Measurements from ENCODE around the gene P2RX3. TPM values are rescaled to one million over a fixed set of nuclear protein-coding genes. Genes with fewer than 3 reads are reported as not detected.

P2RX3 gene
- total RNA-seq, 1 experiment from 2014 or later, result 0.15 TPM

DNA sequence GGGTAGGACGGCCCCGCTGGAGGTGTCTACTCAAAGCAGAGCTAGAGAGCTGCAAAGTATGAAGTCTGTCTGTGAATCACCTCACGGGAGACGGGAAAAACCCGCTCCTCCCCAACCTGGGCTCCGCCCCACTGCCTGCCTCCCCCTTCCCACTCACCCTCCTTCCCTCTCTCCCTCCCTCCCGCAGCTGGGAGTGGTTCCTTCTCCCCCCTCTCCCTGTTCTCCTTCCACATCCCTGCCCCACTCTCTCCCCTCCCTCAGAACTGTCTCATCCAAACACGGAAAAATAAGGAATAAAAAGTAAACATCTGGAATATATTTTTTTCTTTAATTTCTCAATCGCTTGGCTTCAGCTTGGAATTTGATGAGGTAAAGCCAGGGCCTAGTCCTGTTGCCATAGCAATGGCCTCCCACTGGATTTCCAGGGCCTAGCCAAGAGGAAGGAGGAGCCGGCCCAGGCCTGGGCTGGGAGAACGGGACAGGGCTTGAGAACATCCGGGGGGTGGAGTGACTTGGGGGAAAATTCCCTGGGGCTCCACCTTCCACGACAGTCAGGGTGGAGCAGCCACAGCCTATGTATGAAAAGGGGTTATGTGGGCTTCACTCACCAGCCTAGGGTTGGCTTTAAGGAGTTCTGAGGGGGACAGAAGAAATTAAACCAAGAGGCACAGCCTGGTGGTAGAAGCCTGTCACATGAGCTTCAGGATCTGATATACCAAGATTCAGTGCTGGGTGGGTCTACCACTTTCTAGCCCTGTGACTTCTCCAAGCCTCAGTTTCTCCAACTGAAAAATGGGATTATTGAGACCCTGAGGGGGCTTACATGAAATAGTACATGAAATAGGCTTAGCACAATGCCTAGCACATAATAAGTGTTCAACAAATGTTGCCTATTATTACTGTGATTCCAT lies 15.6 kb upstream of the P2RX3 start:
- Histone ChIP-seq H3K4me2 (ENCODE audit: insufficient read depth, insufficient read length, low read length) (peak overlapping the region; percentile 57), H2BK20ac (ENCODE audit: low read depth, low read length, poor library complexity, severe bottlenecking) (no peak overlapping the region)

More for the DNA sequence above, 15.6 kb upstream of the P2RX3 start:
- H2BK12ac ChIP-seq (ENCODE audit: insufficient read length, low read depth, low read length), result no peak overlapping the region
- no peak overlapping the region for H3K14ac ChIP-seq (ENCODE audit: insufficient read depth, low read length)
- H3K27me3 Mint-ChIP-seq (ENCODE audit: low read depth), result peaks cover 1% of the 10 kb centered on the region; the same call in 1 of the 2 replicates
- H3K79me2 ChIP-seq (ENCODE audit: insufficient read depth, low read length), result peaks cover 11% of the 10 kb centered on the region
- no peaks in the 10 kb centered on the region for H4K20me1 ChIP-seq (ENCODE audit: control insufficient read depth, insufficient read depth, insufficient read length)
- no peaks in the 10 kb centered on the region for H3K9me3 ChIP-seq (ENCODE audit: control insufficient read depth, low read depth, low read length)
- no peak overlapping the region for H3T11ph ChIP-seq (ENCODE audit: low read length)
- H3K4me1 Mint-ChIP-seq, result peaks cover 45 to 46% of the 10 kb centered on the region in 2 experiments
- H3K23ac ChIP-seq (ENCODE audit: insufficient read length, low read depth, low read length), result no peak overlapping the region
- peaks cover 13% of the 10 kb centered on the region; the same call in 1 of the 2 replicates for H3K4me1 ChIP-seq (ENCODE audit: insufficient read depth, low read length)
- WGBS (ENCODE audit: extremely low coverage, insufficient read length, low lambda C conversion rate), result no CpG with 5 or more reads among the region's 13 CpGs
- H3K18ac ChIP-seq (ENCODE audit: insufficient read length, low read depth, low read length), result peak overlapping the region; percentile 21
- H3K9me3 Mint-ChIP-seq, result no peaks in the 10 kb centered on the region; a peak in 1 of 5 replicates
- no peak overlapping the region for H3K56ac ChIP-seq (ENCODE audit: insufficient read length, low read depth, low read length)
- H4K91ac ChIP-seq (ENCODE audit: insufficient read length, low read depth, low read length), result no peak overlapping the region
- H3K4me3 Mint-ChIP-seq, result peak overlapping the region; percentile 89 to 94
- peak overlapping the region; percentile 77 to 92 (median 77); a peak in 5 of 7 replicates for H3K27ac Mint-ChIP-seq
- TF ChIP-seq, protein P1, sequence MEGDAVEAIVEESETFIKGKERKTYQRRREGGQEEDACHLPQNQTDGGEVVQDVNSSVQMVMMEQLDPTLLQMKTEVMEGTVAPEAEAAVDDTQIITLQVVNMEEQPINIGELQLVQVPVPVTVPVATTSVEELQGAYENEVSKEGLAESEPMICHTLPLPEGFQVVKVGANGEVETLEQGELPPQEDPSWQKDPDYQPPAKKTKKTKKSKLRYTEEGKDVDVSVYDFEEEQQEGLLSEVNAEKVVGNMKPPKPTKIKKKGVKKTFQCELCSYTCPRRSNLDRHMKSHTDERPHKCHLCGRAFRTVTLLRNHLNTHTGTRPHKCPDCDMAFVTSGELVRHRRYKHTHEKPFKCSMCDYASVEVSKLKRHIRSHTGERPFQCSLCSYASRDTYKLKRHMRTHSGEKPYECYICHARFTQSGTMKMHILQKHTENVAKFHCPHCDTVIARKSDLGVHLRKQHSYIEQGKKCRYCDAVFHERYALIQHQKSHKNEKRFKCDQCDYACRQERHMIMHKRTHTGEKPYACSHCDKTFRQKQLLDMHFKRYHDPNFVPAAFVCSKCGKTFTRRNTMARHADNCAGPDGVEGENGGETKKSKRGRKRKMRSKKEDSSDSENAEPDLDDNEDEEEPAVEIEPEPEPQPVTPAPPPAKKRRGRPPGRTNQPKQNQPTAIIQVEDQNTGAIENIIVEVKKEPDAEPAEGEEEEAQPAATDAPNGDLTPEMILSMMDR (conservative IDR thresholded peaks at IDR 0.05), result no peak
- no peaks in the 10 kb centered on the region for H3K27me3 ChIP-seq (ENCODE audit: insufficient read depth, low read length)
- H3K79me1 ChIP-seq (ENCODE audit: insufficient read depth, low read depth, low read length, poor library complexity, severe bottlenecking), result peaks cover 19% of the 10 kb centered on the region
- no peak overlapping the region for H2BK15ac ChIP-seq (ENCODE audit: low read depth, low read length)
- H4K5ac ChIP-seq (ENCODE audit: insufficient read length, low read depth, low read length), result no peak overlapping the region
- H2BK5ac ChIP-seq (ENCODE audit: insufficient read length, low read length), result no peak overlapping the region
- H4K8ac ChIP-seq (replicated peaks; ENCODE audit: insufficient read length, low read depth, low read length), result no peak overlapping the region
- H2AFZ ChIP-seq (ENCODE audit: low read length), result no peak overlapping the region
- no peak overlapping the region for H3K27ac ChIP-seq (ENCODE audit: insufficient read length, low read depth, low read length)
- no peak overlapping the region for H3K4ac ChIP-seq (ENCODE audit: low read depth, low read length)
- peaks cover 35 to 48% (median 39%) of the 10 kb centered on the region in 3 experiments for H3K36me3 Mint-ChIP-seq (ENCODE audit: insufficient read depth in 1 of 3, low read depth in 3 of 3)
- no peak overlapping the region for H3K9ac ChIP-seq (ENCODE audit: extremely low read depth, insufficient read length, low read length)
- no peak overlapping the region for H2AK5ac ChIP-seq (ENCODE audit: insufficient read length, low read length)
- no peak overlapping the region for H2BK120ac ChIP-seq (ENCODE audit: low read depth, low read length, poor library complexity, severe bottlenecking)
- DNase-seq, result peak; percentile 84
- peaks cover 13% of the 10 kb centered on the region for H3K23me2 ChIP-seq (ENCODE audit: insufficient read length, low read depth, low read length, poor library complexity, severe bottlenecking)

Data from H9 (cell line).